NCI-H526 (cell line): ENCODE results near the gene JDP2.

ENCODE experiments used
- DNase-seq, 2 experiments: peaks; one replicate each; lab custom pipeline; 2025; lab: John Stamatoyannopoulos, UW

Gene JDP2

GRCh38 chr14:75484711-75485429 is 57.0 kb downstream of the JDP2 start:
- no peak for DNase-seq

GRCh38 chr14:75486318-75486717 is 58.5 kb downstream of the JDP2 start:
- no peak for DNase-seq

GRCh38 chr14:75487155-75487671 is 59.4 kb downstream of the JDP2 start:
- no peak for DNase-seq

DNA sequence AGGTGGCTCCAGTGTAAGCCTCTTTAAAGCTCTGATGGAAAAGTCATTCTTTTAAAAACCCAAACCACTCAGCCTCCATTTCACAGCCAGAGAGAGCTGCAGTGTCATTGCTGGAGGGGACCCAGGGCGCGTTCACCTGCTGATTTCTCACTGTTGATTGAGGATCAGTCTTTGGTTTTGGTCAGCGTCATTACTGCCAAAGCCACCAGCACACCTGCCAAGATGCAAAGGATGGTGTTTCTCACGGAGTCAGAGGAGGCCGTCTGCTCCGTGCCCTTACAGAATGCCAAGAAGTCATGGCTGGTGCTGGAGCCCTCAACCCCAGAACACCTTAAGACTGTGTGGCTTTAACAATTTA is 61.6 kb downstream of the JDP2 start:
- DNase-seq = no peak

DNA sequence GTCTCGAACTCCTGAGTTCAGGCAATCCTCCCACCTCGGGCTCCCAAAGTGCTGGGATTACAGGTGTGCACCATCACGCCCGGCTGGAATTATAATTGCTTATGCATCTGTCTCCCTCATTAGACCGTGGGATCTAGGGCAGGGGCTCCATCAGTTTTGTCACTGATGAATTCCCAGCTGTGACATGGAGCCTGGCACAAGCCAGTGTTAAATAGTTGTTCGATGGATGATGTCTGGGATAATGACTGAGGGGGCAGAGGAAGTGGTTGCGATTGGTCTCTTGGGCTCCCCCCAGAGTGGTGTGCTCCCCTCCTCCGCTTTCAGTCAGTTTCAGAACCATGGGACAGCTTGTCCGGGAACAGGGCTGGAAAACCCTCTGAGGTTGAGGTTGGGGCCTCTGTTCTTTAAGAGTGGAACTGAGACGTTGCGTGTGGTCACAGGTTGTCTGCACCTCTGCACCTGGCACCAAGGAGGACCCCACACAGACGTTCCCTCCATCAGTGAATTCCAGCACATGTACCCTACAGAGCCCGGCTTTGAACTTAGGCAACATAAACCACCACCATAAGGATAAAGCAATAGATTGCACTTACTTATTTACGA is 63.7 kb downstream of the JDP2 start:
- no peak for DNase-seq

GRCh38 chr14:75492832-75493591 is 65.2 kb downstream of the JDP2 start:
- no peak for DNase-seq

DNA sequence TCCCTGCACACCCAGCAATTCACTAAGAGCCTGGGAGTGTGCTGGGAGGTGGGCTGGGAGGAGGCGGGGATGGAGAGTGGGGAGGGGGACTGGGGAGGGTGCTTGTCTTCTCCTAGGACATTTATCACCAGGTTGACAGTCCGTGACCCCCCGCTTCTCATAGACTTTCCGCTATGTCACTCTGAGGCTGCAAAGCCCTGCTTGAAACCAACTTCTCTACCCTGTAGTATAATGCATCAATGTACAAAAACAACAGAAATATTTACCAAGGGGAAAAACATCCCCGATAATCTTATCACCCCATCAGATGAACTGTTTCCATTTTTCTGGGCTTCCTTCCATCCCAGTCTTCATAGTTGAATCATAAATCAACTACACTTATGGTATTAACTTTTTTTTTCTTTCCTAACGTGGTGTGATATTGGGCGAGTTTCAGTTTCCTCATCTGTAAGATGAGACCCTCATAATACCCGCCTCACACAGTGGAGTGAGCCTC is 65.8 kb downstream of the JDP2 start:
- DNase-seq = no peak

- DNase-seq = no peak
Measured at GRCh38 chr14:75494896-75495295, 67.1 kb downstream of the JDP2 start.

DNA sequence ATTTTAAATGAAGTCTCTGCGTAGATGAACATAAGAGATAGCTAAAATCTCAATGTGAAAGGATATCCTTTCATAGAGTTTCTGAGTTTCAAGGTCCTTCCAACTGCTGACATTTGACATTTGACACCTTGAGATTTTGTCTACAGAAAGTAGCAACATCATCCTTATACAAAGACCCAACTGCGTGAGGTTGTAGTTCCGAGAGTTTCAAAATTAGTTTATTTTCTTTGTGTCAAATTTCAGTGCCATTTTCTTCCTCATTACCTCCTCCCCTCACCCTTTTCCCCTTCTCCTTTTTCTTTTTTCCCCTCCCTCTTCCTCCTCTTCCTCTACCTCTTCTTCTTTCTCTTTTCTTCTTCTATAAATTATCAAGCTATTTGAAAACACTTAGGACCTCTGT is 67.6 kb downstream of the JDP2 start:
- no peak for DNase-seq

DNA sequence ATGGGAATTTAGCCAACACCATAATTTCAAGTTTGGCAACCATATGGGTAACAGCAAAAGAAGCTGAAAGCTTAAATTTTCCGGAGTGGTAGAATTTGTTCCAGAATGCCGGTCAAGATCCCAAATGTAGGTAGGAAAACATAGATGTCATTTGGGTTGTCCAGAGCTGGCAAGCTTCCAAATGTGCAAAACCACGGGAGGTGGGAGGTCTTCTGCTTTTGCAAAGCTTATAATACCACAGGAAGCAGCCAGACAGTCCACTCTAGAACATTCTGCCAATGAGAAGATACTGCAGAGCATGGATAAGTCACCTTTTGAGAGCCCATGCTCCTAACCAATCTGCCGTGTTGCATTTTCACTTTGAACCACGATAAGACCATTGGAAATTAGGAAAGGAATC is 68.1 kb downstream of the JDP2 start:
- no peak for DNase-seq

DNA sequence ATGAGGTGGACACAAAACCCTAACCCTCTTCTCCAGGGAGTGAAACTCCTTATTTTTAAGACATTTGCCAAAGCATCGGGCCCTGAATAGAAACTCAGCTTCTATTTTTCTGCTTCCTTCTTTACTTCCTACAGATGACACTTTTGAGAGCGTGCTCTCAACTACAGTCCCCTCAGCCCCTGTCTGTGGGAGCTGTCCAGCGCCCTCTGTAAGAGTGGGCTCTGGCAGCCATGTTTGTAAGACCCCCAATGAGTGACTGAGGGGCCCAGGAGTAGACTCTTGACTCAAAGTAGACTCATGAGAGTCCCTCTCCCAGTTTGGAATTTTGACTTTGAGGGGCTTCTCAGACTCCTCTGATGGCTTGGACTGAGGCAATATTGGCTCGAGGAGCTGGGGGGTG is 68.9 kb downstream of the JDP2 start:
- no peak for DNase-seq

DNA sequence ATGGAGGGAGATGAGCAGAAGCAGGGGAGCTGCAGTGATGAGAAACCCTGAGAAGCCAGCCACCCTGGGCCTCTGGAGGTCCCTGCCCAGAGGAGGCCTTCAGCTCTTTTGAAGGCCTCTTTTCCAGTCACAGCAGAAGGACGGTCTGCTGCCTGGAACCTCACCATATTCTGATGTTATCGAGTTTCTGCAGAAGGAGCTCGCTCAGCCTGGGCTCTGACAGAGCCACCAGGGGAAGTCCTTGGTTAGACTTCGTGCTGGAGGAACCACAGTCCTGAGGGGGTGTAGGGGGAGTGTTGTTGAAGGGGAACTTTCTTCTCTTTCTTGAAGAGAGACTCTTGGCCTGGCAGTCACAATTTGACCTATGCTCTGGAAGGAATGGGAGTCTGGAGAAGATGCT is 69.4 kb downstream of the JDP2 start:
- no peak for DNase-seq

DNA sequence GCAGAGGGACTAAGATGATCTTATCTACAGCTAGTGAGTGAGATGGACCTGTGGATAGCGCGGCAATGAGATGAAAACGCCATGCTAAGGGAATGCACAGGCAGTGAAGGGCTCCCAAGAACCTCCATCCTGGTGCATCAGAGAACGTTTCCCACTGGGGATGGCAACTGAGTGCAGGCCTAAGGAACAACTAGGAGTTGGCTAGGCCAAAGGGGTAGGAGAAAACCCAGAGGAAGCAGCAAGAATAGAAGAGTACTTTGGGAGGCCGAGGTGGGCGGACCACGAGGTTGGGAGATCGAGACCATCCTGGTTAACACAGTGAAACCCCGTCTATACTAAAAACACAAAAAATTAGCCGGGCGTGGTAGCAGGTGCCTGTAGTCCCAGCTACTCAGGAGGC is 69.9 kb downstream of the JDP2 start:
- no peak for DNase-seq

DNA sequence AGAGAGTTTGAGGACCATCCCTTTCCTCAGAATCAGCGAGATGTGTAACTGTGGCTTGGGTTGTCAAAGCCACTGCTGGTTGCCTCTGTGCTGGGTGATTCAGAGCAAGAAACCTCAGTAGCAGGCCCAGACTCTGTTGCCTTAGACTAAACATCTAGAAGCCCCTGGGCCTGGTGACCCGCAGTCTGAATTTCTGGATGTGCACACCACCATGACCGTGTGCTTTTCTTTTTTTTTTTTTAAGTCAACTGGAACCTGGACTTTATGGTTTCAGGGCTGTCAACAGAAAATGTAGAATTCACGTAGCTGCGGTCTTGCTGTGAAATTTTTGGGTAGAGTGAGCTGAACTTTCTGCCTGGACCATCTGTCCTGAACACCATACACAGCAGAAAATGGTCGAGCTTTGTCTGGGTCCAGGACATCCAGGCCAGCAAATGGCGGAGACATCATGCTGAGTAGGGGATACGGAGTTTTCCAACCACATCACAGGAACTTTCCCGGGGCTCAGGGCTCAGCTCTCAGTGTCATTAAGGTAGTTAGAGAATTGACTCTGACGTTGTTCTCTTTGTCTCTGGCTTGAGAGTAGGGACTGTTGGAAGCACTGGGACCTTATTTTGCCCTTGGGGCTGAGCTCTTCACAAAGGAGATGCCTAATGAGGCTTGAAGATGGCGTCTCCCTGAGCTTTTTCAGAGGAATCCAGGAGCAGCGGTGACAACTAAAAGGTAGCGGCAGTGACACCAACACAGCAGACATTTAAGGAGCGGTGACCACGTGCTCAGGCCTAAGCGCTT is 71.5 kb downstream of the JDP2 start:
- no peak for DNase-seq

DNA sequence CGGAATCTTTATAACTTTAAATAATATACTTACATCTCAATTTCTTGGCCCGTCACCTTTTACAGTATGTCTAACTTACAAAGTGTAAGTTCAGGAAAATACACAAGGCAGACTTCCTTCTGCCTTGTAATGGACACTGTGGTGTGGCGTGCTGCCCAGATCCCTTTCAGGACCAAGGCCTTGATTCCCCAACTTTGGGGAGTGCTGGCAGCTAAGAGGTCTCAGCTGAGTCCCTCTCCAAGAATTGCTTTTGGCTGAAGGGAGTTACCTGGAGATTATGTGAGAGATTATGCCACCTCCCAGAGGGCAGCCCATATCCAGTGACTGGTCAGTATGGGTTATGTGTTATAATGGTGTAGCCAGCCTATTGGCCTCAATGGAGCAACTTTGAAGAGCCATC is 73.3 kb downstream of the JDP2 start:
- DNase-seq = no peak

GRCh38 chr14:75504411-75504810 is 76.6 kb downstream of the JDP2 start:
- DNase-seq = no peak

DNA sequence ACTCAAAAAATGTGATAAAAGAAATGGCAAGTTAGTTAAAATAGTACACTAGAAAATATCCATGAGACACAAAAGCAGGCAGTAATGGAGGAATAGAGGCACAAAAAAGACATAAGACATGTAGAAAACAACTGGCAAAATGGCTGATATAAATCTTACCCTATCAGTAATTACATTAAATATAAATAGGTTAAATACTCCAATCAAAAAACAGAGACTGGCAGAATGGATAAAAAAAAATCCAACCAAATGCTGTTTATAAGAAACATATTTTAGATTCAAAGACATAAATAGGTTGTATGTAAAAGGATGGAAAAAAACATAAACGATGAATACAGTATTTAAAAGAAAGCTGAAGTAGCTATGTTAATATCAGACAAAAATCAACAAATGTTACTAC is 79.1 kb downstream of the JDP2 start:
- DNase-seq = no peak

DNA sequence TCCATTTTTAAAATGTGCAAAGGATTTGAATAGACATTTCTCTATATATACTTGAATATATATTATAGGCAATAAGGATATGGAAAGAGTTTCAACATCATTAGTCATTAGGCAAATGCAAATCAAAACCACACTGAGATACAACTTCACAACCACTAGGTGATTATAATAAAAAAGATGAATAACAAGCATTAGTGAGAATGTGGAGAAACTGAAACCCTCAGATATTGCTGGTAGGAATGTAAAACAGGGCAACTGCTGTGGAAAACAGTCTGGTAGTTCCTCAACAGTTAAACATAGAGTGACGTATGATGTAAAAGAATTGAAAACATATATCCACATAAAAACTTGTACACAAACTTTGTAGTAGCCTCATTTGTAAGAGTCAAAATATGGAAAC is 82.7 kb downstream of the JDP2 start:
- DNase-seq = no peak

DNA sequence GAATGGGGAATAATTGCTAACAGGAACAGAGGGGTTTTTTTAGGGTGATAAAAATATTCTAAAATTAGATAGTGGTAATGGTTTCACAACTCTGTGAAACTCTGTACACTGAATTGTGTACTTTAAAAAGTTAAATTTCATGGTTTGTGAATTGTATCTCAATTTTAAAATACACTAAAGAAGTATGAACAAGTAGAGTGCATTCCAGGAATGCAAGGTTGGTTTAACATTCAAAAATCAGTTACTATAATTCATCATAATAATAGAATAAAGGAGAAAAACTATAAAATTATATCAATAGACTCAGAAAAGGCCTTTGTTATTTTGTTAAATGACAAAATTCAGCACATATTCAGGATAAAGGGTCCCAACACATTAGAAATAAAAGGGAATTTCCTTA is 83.4 kb downstream of the JDP2 start:
- DNase-seq = no peak

- DNase-seq = no peak
Measured at GRCh38 chr14:75513911-75514672, 86.3 kb downstream of the JDP2 start.
